ENCODE results near the gene SLAIN1.

DNA sequence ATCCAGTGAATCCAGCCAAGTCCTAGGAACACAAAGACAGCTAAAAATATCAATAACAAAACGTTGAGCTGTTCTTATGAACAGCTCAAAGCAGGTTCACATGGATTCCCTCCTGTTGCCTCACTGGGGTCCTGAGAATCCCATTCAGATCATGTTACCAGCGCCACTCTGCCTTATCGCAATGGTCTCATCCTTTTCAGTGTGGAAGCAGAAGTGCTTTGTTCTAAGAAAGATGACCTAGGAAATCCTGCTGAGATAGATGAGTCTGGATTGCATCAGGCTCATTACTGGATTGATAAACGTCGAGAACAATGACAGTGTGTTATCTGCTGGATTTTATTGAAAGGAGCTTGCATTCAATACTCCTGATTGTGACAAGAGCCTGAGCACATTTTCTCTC is 87.0 kb downstream of the SLAIN1 start:
- TF ChIP-seq, protein P1, sequence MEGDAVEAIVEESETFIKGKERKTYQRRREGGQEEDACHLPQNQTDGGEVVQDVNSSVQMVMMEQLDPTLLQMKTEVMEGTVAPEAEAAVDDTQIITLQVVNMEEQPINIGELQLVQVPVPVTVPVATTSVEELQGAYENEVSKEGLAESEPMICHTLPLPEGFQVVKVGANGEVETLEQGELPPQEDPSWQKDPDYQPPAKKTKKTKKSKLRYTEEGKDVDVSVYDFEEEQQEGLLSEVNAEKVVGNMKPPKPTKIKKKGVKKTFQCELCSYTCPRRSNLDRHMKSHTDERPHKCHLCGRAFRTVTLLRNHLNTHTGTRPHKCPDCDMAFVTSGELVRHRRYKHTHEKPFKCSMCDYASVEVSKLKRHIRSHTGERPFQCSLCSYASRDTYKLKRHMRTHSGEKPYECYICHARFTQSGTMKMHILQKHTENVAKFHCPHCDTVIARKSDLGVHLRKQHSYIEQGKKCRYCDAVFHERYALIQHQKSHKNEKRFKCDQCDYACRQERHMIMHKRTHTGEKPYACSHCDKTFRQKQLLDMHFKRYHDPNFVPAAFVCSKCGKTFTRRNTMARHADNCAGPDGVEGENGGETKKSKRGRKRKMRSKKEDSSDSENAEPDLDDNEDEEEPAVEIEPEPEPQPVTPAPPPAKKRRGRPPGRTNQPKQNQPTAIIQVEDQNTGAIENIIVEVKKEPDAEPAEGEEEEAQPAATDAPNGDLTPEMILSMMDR (IDR thresholded peaks at IDR 0.05) = no peak
- no peak for TF ChIP-seq POLR2A (IDR thresholded peaks at IDR 0.05)
